IMR-90 (cell line): ENCODE data around the gene MTCL1. TPM values are rescaled to one million over a fixed set of nuclear protein-coding genes. Genes with fewer than 3 reads are reported as not detected.

ENCODE experiments used
- ATAC-seq: fragments of 200-7000 bp; cut with Tn5 transposase; 2 replicates; pipeline ENCODE4 v1.9.1; 2020; ENCODE audit warnings: low read depth, mild to moderate bottlenecking, moderate library complexity
- BruUV-seq: library from RNA; stranded (reverse); fragments of 400-500 nt; replicated peaks from 2 replicates; lab custom pipeline; 2021; lab: Mats Ljungman, UMichigan
- CTCF ChIA-PET: fragments of 300-600 bp; formaldehyde crosslinking; extraction: SDS; loops from one replicate; lab custom pipeline; 2021; ENCODE audit warnings: antibody characterized with exemption; lab: Yijun Ruan, JAX
- POLR2A ChIA-PET: fragments of 300-600 bp; sonication (Branson Sonifier 250); formaldehyde crosslinking; loops from one replicate; lab custom pipeline; 2022; ENCODE audit warnings: antibody characterized with exemption; ENCODE audit not compliant: unreplicated experiment; lab: Charles Lee
- DNase-seq: peaks from one replicate; pipeline ENCODE4 v3.0.0; 2013
- H2AFZ ChIP-seq: replicated peaks from 2 replicates; pipeline ENCODE3; 2013; ENCODE audit warnings: low read length, mild to moderate bottlenecking; ENCODE audit not compliant: poor library complexity
- H2AK5ac ChIP-seq: 2 replicates; pipeline ENCODE4 v1.6.1; 2013; ENCODE audit warnings: low read depth, low read length, inconsistent platforms
- H2AK9ac ChIP-seq: replicated peaks from 2 replicates; pipeline ENCODE3; 2013; ENCODE audit warnings: mild to moderate bottlenecking, low read depth, low read length, moderate library complexity; ENCODE audit not compliant: poor library complexity
- H2BK120ac ChIP-seq: 2 replicates; pipeline ENCODE4 v1.6.1; 2013; ENCODE audit warnings: low read depth, low read length, inconsistent platforms
- H2BK15ac ChIP-seq: 3 replicates; pipeline ENCODE4 v1.6.1; 2013; ENCODE audit warnings: low read depth, low read length, inconsistent platforms
- H2BK20ac ChIP-seq: 2 replicates; pipeline ENCODE4 v1.6.1; 2013; ENCODE audit warnings: low read depth, mild to moderate bottlenecking, inconsistent platforms, low read length, moderate library complexity
- H2BK5ac ChIP-seq: 2 replicates; pipeline ENCODE4 v1.6.1; 2013; ENCODE audit warnings: mild to moderate bottlenecking, low read depth, low read length, inconsistent platforms; ENCODE audit not compliant: poor library complexity, severe bottlenecking
- H3K14ac ChIP-seq: replicated peaks from 2 replicates; pipeline ENCODE4 v1.6.1; 2013; ENCODE audit warnings: low read depth, low read length, inconsistent platforms
- H3K18ac ChIP-seq: 2 replicates; pipeline ENCODE4 v1.6.1; 2013; ENCODE audit warnings: low read depth, low read length, control low read depth
- H3K23ac ChIP-seq: 2 replicates; pipeline ENCODE4 v1.6.1; 2013; ENCODE audit warnings: low read depth, low read length, inconsistent platforms
- H3K27ac ChIP-seq: 2 replicates; pipeline ENCODE4 v1.5.1; 2013; ENCODE audit warnings: mild to moderate bottlenecking, control low read depth, low read length; ENCODE audit not compliant: insufficient read depth
- H3K27me3 ChIP-seq: 2 replicates; pipeline ENCODE4 v1.6.1; 2013; ENCODE audit warnings: low read length; ENCODE audit not compliant: control insufficient read depth, insufficient read depth
- H3K36me3 ChIP-seq: 2 replicates; pipeline ENCODE4 v1.6.1; 2013; ENCODE audit warnings: low read length, mixed read lengths; ENCODE audit not compliant: control insufficient read depth, insufficient read depth
- H3K4ac ChIP-seq: 2 replicates; pipeline ENCODE4 v1.6.1; 2013; ENCODE audit warnings: low read depth, low read length, inconsistent platforms
- H3K4me1 ChIP-seq: 2 replicates; pipeline ENCODE4 v1.6.1; 2013; ENCODE audit warnings: low read length, mixed read lengths; ENCODE audit not compliant: control insufficient read depth, insufficient read depth
- H3K4me2 ChIP-seq: 2 replicates; pipeline ENCODE4 v1.6.1; 2013; ENCODE audit warnings: low read depth, mild to moderate bottlenecking, control low read depth, low read length, moderate library complexity
- H3K4me3 ChIP-seq: 2 replicates; pipeline ENCODE4 v1.5.1; 2013; ENCODE audit warnings: low read depth, mild to moderate bottlenecking, control low read depth, low read length, moderate library complexity; ENCODE audit not compliant: insufficient read depth
- H3K56ac ChIP-seq: 2 replicates; pipeline ENCODE4 v1.6.1; 2013; ENCODE audit warnings: low read length, inconsistent platforms; ENCODE audit not compliant: insufficient read depth; ENCODE audit errors: extremely low read depth
- H3K79me1 ChIP-seq, 2 experiments: 2 replicates each; pipeline ENCODE4 v1.6.1; 2013; ENCODE audit warnings: low read length in 2 of 2, inconsistent platforms in 1 of 2, low read depth in 1 of 2
- H3K9ac ChIP-seq: 2 replicates; pipeline ENCODE4 v1.6.1; 2013; ENCODE audit warnings: low read depth, low read length, control low read depth
- H3K9me1 ChIP-seq: 2 replicates; pipeline ENCODE4 v1.6.1; 2013; ENCODE audit warnings: low read length, inconsistent platforms; ENCODE audit not compliant: insufficient read depth
- H3K9me3 ChIP-seq: 2 replicates; pipeline ENCODE4 v1.6.1; 2013; ENCODE audit warnings: low read length; ENCODE audit not compliant: control insufficient read depth, insufficient read depth
- H4K20me1 ChIP-seq: 2 replicates; pipeline ENCODE4 v1.6.1; 2013; ENCODE audit warnings: low read length, inconsistent platforms; ENCODE audit not compliant: insufficient read depth
- H4K5ac ChIP-seq: 2 replicates; pipeline ENCODE4 v1.6.1; 2013; ENCODE audit warnings: mild to moderate bottlenecking, low read depth, low read length, control low read depth
- H4K8ac ChIP-seq, 2 experiments: 2 replicates each; pipeline ENCODE4 v1.6.1; 2013; ENCODE audit warnings: low read depth in 2 of 2, low read length in 2 of 2, control low read depth in 1 of 2, inconsistent platforms in 1 of 2
- H4K91ac ChIP-seq: 2 replicates; pipeline ENCODE4 v1.6.1; 2013; ENCODE audit warnings: low read depth, low read length, inconsistent platforms; ENCODE audit not compliant: insufficient read depth
- CEBPB ChIP-seq: IDR thresholded peaks from 2 replicates; pipeline ENCODE4 v1.6.1; 2012; ENCODE audit warnings: low read depth, low read length, improper control_type of control experiment
- MAFK ChIP-seq: IDR thresholded peaks from 2 replicates; pipeline ENCODE4 v1.6.1; 2012; ENCODE audit warnings: low read depth, low read length, improper control_type of control experiment
- WGBS, 2 experiments: methylation state at CpG; one replicate each; pipeline versions ENCODE4 v1.1.5 to v1.1.7; 2013; ENCODE audit warnings: missing lambda C conversion rate in 2 of 2; ENCODE audit not compliant: insufficient read length in 1 of 2; ENCODE audit errors: extremely low coverage in 2 of 2; 5-methylcytosine and 5-hydroxymethylcytosine counted together
- dilution Hi-C: fragments of 300-500 bp; cut with HindIII; formaldehyde crosslinking; loops from one replicate; pipeline ENCODE4 v1.14.3; 2018; ENCODE audit warnings: low sequenced_read_pairs; ENCODE audit not compliant: unreplicated experiment
- in situ Hi-C: fragments of 300-500 bp; cut with MboI; formaldehyde crosslinking; loops from 3 replicates; pipeline ENCODE4 v1.14.3; 2019; ENCODE audit warnings: low sequenced_read_pairs, inconsistent platforms, mixed read lengths
- intact Hi-C: fragments of 100-400 bp; cut with micrococcal nuclease; formaldehyde crosslinking; loops from 2 replicates; pipeline ENCODE4 v1.10.0; 2022
- polyA plus RNA-seq, 3 experiments: library from polyadenylated mRNA; depleted of rRNA; stranded (reverse); fragments of >200 nt; gene quantifications; 2 replicates each; pipeline ENCODE4 v1.2.3, GENCODE V29; 2012; ENCODE audit warnings: low replicate concordance in 1 of 3
- total RNA-seq: library from RNA; depleted of rRNA; stranded (reverse); fragments of >200 nt; gene quantifications from 2 replicates; pipeline ENCODE4 v1.2.3, GENCODE V29; 2012

Gene MTCL1
- total and polyA plus RNA-seq, 2 of the 4 experiments (the other 2 are of a cell fraction), result 29.0 to 45.3 TPM

- Histone ChIP-seq H2BK5ac (no peak overlapping the region), H3K4me1 (peaks cover 4% of the 10 kb centered on the region), H3K14ac (no peak overlapping the region), H3K79me1 (no peaks in the 10 kb centered on the region), H2BK15ac (no peak overlapping the region), H3K18ac (no peak overlapping the region), H3K4me2 (no peak overlapping the region), H2AK9ac (no peak overlapping the region), H3K9ac (no peak overlapping the region), H2BK120ac (no peak overlapping the region), H4K8ac (no peak overlapping the region), H3K4me3 (no peak overlapping the region), H2AFZ (no peak overlapping the region), H2AK5ac (no peak overlapping the region), H4K5ac (no peak overlapping the region), H3K9me1 (peaks cover 3% of the 10 kb centered on the region; the same call in 1 of the 2 replicates), H3K9me3 (no peaks in the 10 kb centered on the region), H4K91ac (no peak overlapping the region), H4K20me1 (no peaks in the 10 kb centered on the region), H2BK20ac (no peak overlapping the region), H3K23ac (no peak overlapping the region), H3K36me3 (no peaks in the 10 kb centered on the region), H3K56ac (no peak overlapping the region), H3K27me3 (no peaks in the 10 kb centered on the region; the same call in 1 of the 2 replicates), H3K27ac (no peak overlapping the region), H3K4ac (no peak overlapping the region)
- intact Hi-C loops (no loop called here), in situ Hi-C loops (loop anchor here (10.0 kb wide), 1 partner anchor 460 kb away; the partner anchor contains the start of gene ANKRD12), dilution Hi-C loops (loop anchor here (25.0 kb wide), 1 partner anchor 312 kb away; no protein-coding TSS in a partner anchor)
- CTCF ChIA-PET, result no interaction called here
- no TSS peak for BruUV-seq
- no peak for TF ChIP-seq CEBPB
- peak; percentile 45 for TF ChIP-seq MAFK
- ATAC-seq (no peak), DNase-seq (no peak)
- POLR2A ChIA-PET, result no interaction called here
- WGBS, 2 experiments, result no CpG with 5 or more reads among the region's 4 CpGs
Measured at GRCh38 chr18:8675057-8675456, 30.3 kb upstream of the MTCL1 start.
